GM21515 (cell line): Measurements from ENCODE around the gene POLRMT.

Experiments used
- ATAC-seq: cut with Tn5 transposase; IDR thresholded peaks from one replicate; pipeline ENCODE4 v1.9.1; 2021; ENCODE audit not compliant: unreplicated experiment

POLRMT gene

DNA sequence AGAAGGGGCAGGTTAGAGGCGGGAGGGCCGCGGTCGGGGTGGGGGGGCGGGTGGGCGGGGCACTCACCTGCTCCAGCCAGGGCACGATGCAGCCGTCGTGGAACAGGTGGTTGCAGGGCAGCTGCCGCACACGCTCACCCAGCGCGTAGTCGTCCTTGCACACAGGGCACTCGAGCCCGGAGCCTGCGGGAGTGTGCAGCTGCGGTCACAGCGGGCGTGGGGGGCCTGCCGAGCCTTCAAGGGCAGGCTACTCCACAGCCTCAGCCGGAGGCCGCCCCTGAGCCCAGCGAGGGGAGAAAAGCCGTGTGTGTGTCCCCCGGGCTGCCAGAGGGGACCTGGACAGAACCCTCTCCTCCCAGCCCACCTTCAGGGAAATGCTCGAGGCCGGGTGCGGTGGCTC lies 15.0 kb upstream of the POLRMT start:
- no peak for ATAC-seq

DNA sequence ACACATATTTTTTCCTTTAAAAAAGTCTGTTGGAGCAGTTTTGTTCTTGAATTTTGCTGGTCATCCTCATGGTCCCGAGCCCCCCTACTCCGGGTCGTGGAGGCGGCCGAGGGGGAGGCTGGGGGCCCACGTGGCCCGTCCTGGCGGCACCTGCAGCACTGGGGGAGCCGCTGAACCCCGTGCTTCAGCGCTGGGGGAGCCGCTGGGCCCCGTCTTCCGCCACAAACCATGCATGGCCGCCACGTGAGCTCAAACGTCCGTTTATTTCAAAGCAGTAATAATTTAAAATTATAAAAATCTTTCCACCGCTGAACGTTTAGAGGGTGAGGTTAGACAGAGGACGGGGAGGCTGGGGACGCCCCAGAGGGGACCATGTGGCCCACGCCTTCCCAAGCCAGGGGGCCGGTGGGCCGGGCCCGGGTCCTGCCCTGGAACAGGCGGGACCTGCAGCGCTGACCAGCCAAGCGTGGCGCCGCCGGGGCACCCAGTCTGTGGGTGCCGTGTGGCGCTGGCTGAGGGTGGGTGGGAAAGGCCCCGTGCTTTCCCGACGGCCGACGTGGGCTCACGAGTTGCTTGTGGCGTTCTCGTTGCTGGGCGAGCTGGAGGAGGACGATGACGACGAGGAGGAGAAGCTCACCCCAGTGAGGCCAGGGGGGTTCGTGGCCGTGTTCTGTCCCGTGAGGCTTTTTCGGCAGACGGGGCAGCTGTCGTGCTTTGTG lies 14.4 kb upstream of the POLRMT start:
- ATAC-seq, result no peak

DNA sequence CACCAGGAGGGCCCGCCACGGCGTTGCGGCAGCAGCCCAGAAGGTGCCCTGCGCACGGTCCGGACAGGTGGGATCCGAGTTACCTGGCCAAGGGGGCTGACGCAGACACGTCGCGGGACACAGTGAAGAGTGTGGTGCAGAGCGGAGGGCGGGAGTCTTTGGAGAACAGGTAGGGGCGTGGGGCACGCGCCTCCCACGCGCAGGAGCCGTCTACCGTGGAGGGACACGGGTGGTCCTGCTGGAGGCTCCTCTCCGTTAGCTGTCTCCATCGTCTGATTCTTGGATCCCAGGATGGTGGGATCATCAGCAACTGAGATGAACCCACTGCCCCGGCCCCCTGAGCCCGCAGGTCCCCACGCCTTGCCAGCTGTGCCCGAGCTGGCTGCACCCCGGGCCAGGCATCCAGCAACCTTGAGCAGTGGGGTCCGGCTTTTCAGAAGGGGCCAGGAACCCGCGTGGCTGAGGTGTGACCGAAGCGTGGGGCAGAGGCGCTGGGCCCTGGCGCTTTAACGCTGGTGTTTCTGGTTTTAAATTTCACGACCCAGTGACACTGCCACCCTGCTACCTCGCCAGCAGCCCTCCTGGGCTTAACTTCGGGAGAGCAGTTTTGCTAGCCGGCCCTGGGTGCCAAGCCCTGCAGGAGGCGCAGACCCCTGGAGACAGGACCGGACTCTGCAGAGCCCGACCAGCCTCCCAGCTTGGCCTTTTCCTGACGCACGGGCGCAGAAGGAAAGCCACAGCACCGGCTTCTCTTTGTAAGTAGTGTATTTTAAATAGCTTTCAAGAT lies 13.6 kb upstream of the POLRMT start:
- no peak for ATAC-seq

DNA sequence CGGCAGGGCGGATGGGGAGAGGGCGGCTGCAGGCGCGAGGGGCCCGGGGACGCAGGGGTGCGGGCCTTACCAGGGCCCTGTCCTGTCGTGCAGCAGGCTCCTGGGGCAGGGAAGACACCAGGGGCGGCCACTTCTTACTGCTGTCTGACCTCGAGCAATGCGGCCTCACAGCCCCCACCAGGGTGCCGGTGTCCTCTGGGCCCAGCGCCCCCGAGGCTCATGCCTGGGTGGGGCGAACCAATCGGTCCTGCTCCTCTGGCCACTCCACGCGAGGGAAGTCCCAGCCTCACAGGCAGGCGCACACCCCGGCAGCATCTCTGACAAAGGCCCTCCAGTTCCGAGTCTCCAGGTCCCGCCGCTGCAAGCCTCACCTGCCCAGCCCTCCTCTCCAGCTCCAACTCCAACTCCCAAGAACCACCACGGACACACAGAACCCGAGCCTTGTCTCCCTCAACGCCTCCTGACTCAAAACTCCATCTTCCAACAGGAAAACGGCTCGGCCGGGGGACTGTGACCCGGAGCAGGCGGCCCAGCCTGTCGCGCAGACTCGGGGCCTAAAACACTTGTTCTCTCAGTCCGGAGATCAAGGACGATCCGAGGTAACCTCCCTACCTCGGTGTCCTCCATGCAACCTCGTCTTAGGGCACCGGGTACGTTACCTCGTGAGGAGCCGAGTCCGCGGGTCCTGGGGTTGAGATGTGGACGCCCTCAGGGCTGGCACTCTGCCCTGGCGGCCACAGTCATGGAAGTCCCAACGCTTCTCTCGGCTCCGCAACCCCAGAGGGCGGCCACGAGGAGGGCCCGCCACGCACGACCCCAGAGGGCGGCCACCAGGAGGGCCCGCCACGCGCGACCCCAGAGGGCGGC lies 12.8 kb upstream of the POLRMT start:
- no peak for ATAC-seq

DNA sequence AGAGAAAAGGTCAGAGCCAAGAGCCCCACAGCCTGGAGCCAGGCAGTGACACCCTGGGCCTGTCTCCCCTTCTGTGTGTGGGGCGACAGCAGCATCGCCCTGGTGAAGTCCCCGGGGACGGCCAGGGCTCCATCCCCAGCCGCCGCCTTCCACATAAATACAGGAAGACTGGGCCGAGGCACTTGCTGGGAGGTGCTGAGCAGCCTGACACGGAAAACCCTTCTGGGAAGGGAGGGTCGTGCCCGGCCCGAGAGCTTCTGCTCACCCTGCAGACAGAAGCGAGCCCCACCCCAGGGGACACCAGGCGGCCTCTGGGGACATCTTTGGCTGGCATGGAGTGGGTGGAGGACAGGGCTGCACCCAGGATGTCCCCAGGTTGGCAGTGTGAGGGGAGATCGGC lies 11.5 kb upstream of the POLRMT start:
- ATAC-seq, result no peak

DNA sequence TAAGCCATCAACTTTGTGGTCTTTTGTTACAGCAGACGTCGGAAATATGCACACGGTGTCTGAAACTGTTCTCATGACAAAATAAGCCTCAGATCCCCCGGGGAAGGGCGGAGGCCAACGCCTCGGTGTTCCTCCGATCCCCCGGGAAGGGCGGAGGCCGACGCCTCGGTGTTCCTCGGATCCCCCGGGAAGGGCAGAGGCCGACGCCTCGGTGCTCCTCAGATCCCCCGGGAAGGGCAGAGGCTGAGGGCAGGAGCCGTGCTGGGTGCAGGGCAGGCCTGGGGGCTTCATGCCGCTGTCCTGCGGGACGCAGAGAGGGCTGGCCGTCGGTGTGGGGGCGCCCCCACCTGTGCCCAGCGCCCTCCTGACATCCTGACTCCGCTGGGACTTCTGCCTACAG lies 11.0 kb upstream of the POLRMT start:
- no peak for ATAC-seq

DNA sequence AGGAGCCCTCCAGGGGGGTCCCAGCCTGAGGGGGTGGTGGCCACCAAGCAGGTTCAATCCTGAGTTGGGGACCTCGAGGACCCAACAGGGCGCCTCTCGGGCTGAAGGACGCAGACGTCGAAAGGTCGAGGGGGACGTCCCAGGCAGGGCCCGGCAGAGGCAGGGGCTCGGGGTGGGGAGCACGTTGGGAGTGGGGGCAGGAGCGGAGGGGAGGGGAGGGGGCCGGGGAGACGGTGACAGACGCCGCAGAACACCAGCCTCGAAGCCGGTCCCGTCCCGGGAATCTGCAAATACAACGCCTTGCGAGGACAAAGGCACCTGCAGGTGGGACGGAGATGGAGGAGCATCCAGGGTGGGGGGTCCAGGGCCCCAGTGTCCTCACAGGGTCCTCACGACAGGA lies 10.4 kb upstream of the POLRMT start:
- no peak for ATAC-seq

DNA sequence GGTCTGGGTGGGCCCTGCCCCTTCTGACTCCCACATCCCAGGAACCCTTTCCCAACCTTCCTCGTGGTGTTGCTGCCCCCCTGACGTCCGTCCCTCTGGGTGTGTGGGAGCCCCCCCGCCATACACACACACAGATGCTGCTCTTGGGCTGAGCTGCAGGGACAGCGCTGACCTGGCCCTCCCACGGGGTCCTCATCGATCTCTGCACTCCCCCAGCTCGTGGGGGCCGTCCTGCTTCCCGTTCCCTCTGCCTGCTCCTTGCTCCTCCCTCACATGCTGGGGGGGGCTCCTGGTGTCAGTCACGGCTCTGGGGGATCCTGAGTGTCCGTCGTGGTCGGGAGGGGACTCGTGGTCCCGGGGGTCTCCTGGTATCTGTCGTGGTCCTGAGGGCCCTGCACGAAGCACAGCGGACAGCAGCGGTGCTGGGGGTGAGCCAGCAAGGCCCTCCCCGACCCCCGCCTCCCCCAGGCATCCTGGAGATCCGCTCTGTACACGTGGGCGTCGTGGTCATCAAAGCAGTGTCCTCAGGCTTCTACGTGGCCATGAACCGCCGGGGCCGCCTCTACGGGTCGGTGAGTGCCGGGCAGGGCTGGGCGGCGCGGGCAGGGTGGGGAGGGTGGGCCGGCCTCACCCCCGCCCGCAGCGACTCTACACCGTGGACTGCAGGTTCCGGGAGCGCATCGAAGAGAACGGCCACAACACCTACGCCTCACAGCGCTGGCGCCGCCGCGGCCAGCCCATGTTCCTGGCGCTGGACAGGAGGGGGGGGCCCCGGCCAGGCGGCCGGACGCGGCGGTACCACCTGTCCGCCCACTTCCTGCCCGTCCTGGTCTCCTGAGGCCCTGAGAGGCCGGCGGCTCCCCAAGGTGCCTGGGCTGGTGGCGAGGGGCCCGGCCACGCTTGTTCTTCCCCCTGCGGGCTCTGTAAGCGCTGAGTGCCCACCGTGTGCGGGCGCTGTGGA lies 9.7 kb upstream of the POLRMT start:
- ATAC-seq, result no peak

DNA sequence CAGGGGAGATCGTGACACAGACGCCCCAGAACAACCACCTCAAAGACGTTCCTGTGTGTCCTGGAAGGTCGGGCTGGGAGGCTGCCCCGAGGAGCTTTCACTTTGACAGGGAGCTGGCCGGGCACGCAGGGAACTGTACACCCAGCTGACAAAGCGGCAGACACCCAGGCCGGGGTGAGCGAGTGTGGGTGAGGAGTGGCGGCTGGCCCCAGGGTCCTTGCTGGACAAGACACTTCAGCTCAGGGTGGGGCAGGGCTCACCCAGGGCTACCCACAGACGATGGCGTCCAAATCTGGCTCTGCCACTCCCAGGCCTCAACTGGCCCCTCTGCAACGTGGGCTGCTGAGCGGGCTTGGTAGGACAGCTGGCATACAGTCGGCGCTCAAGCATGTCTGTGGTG lies 8.4 kb upstream of the POLRMT start:
- no peak for ATAC-seq

DNA sequence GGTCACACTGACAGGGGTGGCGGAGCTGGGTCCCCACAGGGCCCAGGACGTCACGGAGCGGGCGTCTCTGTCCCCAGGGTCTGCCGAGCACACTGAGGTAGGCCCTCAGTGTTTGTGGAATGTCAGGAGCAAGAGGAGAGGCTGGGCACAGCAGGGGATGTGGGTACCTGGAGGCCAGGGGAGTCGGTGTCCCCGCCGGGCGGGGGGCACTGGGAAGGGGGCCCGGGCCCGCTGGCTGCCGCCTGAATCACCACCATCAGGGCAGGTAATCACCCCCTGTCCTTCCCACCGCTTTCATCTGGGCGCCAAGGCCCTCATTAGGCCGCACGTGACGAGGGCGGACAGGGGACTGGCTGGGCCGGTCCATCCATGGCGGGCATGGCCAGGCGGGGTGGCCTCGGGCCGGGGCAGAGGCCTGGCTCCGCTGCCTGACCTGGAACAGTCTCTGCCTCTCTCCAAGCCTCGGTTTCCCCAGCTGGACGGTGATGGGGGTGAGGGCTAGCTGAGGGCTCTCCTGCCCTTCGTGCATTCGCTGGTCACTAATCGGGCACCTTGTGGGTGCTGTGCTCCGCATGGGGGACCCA lies 7.4 kb upstream of the POLRMT start:
- ATAC-seq, result no peak

DNA sequence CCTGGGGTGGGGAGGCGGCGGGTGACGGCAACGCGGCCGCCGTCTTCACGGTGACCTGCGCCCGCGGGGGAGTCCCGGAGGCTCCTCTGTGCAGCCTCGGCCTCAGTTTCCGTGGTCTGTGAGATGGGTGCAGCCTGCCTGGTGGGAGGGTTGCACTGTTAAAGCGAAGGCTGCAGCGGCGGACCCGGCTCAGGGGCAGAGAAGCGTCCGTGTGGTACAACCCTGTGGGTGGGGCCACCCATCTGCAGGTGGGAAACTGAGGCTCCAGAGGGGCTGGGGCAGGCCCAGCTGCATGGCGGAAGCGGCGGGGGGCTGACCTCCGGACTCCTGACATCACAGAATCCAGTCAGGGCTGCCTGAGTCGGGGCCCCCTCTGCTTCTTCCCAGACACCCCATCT lies 6.8 kb upstream of the POLRMT start:
- ATAC-seq, result no peak

DNA sequence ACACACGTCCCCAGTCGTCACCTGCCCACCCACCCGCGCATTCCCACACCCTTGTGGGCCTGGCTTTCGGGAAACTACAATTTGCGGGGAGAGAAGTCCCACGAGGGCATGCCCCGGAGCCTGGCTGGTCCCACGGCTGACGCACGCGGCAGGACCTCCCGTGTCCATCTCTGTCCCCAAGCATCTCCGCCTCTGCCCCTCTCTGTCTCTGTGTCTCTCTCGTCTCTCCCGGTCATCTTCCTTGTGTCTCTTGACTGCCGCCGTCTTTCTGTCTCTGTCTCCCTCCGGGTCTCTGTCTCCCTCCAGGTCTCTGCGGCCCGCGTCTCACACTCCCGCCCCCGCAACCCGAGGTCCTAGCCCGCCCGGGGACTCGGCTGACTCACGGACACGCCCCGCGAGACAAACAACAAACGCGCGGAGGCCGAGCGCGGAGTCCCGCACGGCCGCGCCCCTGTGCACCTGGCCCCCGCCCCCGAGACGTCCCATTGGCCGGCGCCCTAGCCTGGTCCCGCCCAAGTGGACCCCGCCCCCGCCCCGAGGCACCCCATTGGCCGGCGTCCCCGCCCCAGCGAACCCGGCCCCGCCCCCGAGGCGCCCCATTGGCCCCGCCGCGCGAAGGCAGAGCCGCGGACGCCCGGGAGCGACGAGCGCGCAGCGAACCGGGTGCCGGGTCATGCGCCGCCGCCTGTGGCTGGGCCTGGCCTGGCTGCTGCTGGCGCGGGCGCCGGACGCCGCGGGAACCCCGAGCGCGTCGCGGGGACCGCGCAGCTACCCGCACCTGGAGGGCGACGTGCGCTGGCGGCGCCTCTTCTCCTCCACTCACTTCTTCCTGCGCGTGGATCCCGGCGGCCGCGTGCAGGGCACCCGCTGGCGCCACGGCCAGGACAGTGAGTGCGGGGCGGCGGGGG lies 6.2 kb upstream of the POLRMT start, which contains the start of gene FGF22:
TSS of gene FGF22 (plus strand) at position 627 of the 908 bp plus-strand sequence. CDS start at position 674, 47 bp downstream.
- ATAC-seq, result peak; percentile 46

DNA sequence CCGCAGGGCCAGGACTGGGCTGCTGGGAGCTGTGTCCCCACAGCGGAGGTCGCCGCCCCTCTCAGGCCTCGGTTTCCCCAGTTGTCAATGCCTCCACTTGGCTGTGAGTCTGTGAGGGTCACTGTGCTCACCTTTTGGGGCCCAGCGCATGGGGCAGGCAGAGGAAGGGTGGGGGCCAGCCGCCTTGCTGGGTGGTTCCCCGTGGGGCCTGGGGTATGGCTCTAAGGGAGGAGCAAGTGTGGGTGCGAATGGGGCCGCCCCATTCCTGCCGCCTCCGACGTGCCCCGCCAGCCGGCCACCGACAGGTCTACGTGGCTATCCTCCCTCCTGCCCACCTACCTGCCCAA lies 5.5 kb upstream of the POLRMT start:
- ATAC-seq, result no peak

DNA sequence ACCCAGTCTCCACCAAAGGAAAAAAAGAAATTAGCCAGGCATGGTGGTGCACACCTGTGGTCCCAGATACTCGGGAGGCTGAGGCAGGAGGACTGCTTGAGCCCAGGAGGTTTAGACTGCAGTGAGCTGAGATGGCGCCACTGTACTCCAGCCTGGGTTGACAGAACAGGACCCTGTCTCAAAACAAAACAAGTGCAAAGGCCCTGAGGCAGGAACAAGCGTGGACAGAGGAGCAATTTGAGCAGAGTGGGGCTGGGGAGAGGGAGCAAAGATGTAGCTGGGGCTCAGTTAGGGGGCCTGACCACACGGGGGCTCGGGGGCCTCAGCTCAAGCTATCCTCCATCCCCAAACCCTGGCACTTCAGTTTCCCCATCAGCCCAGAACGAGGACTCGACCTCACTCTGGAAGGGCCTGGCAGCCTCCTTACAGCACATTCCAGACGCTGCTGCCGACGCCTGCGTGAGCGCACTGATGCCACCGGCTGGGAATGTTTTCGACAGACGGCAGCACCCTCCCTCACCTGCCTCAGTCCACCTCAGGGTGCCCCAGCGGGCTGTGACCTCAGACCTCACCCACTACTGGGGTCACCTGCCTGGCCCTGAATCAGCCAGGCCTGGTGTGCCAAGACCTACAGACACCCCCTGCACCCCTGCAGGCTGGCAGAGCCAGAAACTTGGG lies 1.8 kb upstream of the POLRMT start:
- ATAC-seq, result no peak

DNA sequence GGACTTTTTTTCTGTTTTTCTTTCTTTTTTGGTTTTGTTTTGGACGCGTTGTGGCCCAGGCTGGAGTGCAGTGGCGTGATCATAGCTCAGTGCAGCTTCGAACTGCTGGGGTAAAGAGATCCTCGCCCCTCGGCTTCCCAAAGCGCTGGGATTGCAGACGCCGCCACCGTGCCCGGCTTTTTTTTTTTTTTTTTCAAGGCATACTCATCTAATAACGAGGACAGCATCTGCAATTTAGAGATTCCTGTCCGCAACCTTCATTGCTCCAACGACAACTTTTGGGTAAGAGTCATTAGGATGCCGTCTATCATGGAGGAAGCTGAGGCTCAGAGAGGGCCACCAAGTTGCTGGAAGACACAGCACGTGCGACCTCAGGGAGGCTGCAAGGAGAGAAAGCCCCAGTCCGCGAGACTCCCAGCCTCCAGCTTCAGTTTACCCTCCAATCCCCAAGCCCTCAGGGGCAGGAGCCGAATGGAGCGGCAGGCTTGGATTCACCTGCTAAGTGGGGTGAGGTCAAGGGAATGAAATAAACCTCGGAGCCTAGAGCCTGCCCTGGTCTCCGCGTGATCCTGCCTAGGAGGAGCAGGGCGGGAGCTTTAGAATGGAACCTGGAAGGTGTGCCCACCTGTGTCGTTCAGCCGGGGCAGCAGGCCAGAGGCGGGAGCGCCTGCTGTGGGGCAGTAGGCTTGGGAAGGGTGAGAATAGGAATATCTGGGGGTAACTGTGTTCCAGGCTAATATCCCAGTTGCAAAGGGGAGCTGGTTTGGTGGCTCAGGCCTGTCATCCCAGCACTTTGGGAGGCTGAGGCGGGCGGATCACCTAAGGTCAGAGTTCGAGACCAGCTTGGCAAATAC lies 676 bp upstream of the POLRMT start:
- no peak for ATAC-seq

DNA sequence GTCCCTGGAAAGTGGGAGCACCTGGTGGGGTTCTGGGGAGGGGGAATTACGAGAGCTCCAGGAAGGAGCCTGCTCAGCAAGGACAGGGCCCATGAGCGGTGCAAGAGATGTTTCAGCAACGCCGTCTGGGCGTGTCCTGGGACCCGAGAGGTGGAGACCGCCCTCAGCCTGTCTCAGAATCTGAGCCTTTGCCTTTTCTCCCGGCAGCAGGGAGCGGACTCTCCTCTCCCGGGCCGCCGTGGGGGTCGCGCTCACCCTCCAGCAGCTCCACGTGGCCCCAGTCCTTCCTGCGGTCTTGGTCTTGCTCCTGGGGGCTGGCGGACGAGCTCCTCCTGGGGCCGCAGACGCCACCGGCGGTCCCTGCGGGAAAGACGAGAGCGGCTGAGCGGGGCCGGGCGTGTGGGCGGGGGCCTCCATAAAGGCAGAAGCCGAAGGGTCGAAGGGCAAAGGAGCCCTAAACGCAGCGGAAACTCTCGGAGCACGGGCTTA lies 714 bp downstream of the POLRMT start:
- peak; percentile 17 for ATAC-seq

DNA sequence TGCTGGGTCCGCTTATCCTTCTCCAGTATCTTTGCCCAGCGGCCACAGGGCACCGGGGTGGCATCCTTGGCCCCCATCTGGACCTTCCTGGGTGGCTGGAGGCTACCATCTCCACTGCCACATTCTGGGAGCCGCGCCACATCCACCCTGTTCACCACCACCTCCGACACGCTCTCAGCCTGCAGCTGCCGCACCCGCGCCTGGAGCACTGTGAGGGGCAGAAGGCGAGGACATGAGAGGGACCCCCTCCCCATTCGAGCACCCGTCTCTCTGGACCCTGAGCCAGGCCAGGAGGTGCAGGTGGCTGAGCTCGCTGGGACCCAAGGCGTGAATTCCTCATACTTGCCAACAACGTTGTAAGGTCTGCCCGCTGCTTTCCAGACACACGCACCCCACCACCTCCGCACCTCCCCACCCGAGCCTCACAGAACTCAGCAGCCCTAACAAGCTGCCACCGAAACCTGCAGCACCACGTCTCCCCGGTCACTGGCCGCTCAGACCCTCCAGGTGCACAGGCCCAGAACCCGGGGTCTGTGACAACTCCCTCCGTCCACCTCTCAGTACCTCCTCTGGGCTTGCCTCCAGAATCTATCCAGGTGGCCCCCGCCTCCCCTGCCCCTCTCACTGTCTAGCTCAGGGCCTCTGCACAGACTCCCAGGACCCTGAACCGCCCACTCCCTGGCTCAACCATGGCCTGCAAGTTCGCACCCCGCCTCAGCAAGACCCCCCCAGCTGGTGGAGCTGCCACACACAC lies 3.2 kb downstream of the POLRMT start:
- ATAC-seq, result no peak
